Measurements from ENCODE around the gene CCDC7.

The CCDC7 gene

GRCh38 chr10:32923134-32923533 is 477.2 kb downstream of the CCDC7 start:
- no peak overlapping the region for H3K4me3 ChIP-seq (ENCODE audit: control insufficient read depth, low read depth, low read length)
- TF ChIP-seq, protein P1, sequence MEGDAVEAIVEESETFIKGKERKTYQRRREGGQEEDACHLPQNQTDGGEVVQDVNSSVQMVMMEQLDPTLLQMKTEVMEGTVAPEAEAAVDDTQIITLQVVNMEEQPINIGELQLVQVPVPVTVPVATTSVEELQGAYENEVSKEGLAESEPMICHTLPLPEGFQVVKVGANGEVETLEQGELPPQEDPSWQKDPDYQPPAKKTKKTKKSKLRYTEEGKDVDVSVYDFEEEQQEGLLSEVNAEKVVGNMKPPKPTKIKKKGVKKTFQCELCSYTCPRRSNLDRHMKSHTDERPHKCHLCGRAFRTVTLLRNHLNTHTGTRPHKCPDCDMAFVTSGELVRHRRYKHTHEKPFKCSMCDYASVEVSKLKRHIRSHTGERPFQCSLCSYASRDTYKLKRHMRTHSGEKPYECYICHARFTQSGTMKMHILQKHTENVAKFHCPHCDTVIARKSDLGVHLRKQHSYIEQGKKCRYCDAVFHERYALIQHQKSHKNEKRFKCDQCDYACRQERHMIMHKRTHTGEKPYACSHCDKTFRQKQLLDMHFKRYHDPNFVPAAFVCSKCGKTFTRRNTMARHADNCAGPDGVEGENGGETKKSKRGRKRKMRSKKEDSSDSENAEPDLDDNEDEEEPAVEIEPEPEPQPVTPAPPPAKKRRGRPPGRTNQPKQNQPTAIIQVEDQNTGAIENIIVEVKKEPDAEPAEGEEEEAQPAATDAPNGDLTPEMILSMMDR (conservative IDR thresholded peaks at IDR 0.05; ENCODE audit: control insufficient read depth, insufficient read depth, low read depth, low read length): no peak

DNA sequence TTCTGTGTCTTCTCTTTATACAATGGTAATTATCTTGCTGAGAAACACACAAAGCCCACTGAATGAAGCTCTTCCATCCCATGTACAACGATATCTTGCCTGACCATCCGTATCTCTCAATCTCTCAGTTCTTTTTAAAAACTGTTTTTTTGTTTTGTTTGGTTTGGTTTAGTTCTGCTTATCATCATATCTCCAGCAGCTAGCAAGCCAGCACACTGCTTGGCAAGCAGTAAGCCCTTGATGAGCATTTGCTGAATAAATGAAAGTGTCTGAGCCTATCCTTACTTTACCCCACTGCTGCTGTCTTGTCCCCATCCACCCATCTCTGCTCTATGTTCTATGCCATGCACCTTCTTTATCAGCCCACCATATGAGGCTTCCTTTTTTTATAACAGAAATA is 477.9 kb downstream of the CCDC7 start:
- no peak for DNase-seq (ENCODE audit: low read depth)
- TF ChIP-seq, protein P1 (conservative IDR thresholded peaks at IDR 0.05; ENCODE audit: control insufficient read depth, insufficient read depth, low read depth, low read length): no peak
- no peak overlapping the region for H3K4me3 ChIP-seq (ENCODE audit: control insufficient read depth, low read depth, low read length)

More at GRCh38 chr10:32923134-32923533, 477.2 kb downstream of the CCDC7 start:
- no peak for DNase-seq (ENCODE audit: low read depth)

All from fibroblast of mammary gland (primary cell).